IPS-20b (cell line): Measurements from ENCODE around the gene PSMB7.

Experiments used
- H3K27ac ChIP-seq: one replicate; pipeline ENCODE4 v1.5.1; 2013; ENCODE audit warnings: low read length
- H3K27me3 ChIP-seq: 2 replicates; pipeline ENCODE4 v1.6.1; 2013; ENCODE audit warnings: mild to moderate bottlenecking, low read length, inconsistent platforms; ENCODE audit not compliant: insufficient read depth
- H3K36me3 ChIP-seq: 2 replicates; pipeline ENCODE4 v1.6.1; 2013; ENCODE audit warnings: low read depth, mild to moderate bottlenecking, inconsistent platforms, low read length, moderate library complexity; ENCODE audit not compliant: insufficient read depth
- H3K4me1 ChIP-seq: 2 replicates; pipeline ENCODE4 v1.6.1; 2013; ENCODE audit warnings: mild to moderate bottlenecking, control low read depth, inconsistent platforms, low read length, moderate library complexity; ENCODE audit not compliant: insufficient read depth
- H3K4me3 ChIP-seq: 2 replicates; pipeline ENCODE4 v1.5.1; 2013; ENCODE audit warnings: mild to moderate bottlenecking, low read length, inconsistent platforms
- H3K9ac ChIP-seq: 2 replicates; pipeline ENCODE4 v1.6.1; 2013; ENCODE audit warnings: low read depth, mild to moderate bottlenecking, inconsistent platforms, low read length, moderate library complexity
- H3K9me3 ChIP-seq: 2 replicates; pipeline ENCODE4 v1.6.1; 2013; ENCODE audit warnings: mild to moderate bottlenecking, low read depth, low read length, inconsistent platforms; ENCODE audit not compliant: insufficient read depth

The PSMB7 gene

GRCh38 chr9:124423591-124423990 lies 8.3 kb upstream of the PSMB7 start:
- Histone ChIP-seq H3K36me3 (no peaks in the 10 kb centered on the region), H3K4me1 (no peaks in the 10 kb centered on the region), H3K9ac (no peak overlapping the region), H3K4me3 (no peak overlapping the region), H3K9me3 (no peaks in the 10 kb centered on the region), H3K27ac (no peak overlapping the region), H3K27me3 (peaks cover 14% of the 10 kb centered on the region; the same call in 1 of the 2 replicates)

GRCh38 chr9:124423155-124423554 lies 7.9 kb upstream of the PSMB7 start:
- no peaks in the 10 kb centered on the region for H3K9me3 ChIP-seq
- no peak overlapping the region for H3K27ac ChIP-seq
- H3K4me3 ChIP-seq = no peak overlapping the region
- H3K36me3 ChIP-seq = no peaks in the 10 kb centered on the region
- H3K9ac ChIP-seq = no peak overlapping the region
- no peaks in the 10 kb centered on the region for H3K4me1 ChIP-seq
- H3K27me3 ChIP-seq = peaks cover 14% of the 10 kb centered on the region; the same call in 1 of the 2 replicates

- H3K4me1 ChIP-seq = no peaks in the 10 kb centered on the region
- H3K36me3 ChIP-seq = no peaks in the 10 kb centered on the region
- no peak overlapping the region for H3K9ac ChIP-seq
- H3K27me3 ChIP-seq = peaks cover 14% of the 10 kb centered on the region; the same call in 1 of the 2 replicates
- H3K9me3 ChIP-seq = no peaks in the 10 kb centered on the region
- H3K27ac ChIP-seq = no peak overlapping the region
- no peak overlapping the region for H3K4me3 ChIP-seq
Measured at GRCh38 chr9:124420991-124421543, 5.8 kb upstream of the PSMB7 start.

- H3K27me3 ChIP-seq = peaks cover 14% of the 10 kb centered on the region; the same call in 1 of the 2 replicates
- H3K4me3 ChIP-seq = no peak overlapping the region
- H3K9ac ChIP-seq = no peak overlapping the region
- no peaks in the 10 kb centered on the region for H3K36me3 ChIP-seq
- H3K4me1 ChIP-seq = no peaks in the 10 kb centered on the region
- H3K27ac ChIP-seq = no peak overlapping the region
- no peaks in the 10 kb centered on the region for H3K9me3 ChIP-seq
Measured at GRCh38 chr9:124419832-124420489, 4.7 kb upstream of the PSMB7 start.

GRCh38 chr9:124415852-124416484 lies 726 bp upstream of the PSMB7 start:
- Histone ChIP-seq H3K9ac (no peak overlapping the region), H3K4me1 (peaks cover 3% of the 10 kb centered on the region; the same call in 1 of the 2 replicates), H3K4me3 (no peak overlapping the region), H3K9me3 (no peaks in the 10 kb centered on the region), H3K27ac (no peak overlapping the region), H3K36me3 (peaks cover 33% of the 10 kb centered on the region), H3K27me3 (no peaks in the 10 kb centered on the region)

GRCh38 chr9:124414612-124415011 lies 630 bp downstream of the PSMB7 start:
- peaks cover 45% of the 10 kb centered on the region for H3K36me3 ChIP-seq
- no peaks in the 10 kb centered on the region for H3K27me3 ChIP-seq
- peak overlapping the region; percentile 74 for H3K27ac ChIP-seq
- peak overlapping the region; percentile 96 for H3K9ac ChIP-seq
- H3K4me1 ChIP-seq = peaks cover 3% of the 10 kb centered on the region; the same call in 1 of the 2 replicates
- peak overlapping the region; percentile 97 for H3K4me3 ChIP-seq
- no peaks in the 10 kb centered on the region for H3K9me3 ChIP-seq

GRCh38 chr9:124412228-124412575 lies 3.0 kb downstream of the PSMB7 start:
- peaks cover 69% of the 10 kb centered on the region for H3K36me3 ChIP-seq
- no peak overlapping the region for H3K4me3 ChIP-seq
- H3K9ac ChIP-seq = no peak overlapping the region
- no peaks in the 10 kb centered on the region for H3K27me3 ChIP-seq
- no peak overlapping the region for H3K27ac ChIP-seq
- peaks cover 3% of the 10 kb centered on the region; the same call in 1 of the 2 replicates for H3K4me1 ChIP-seq
- no peaks in the 10 kb centered on the region for H3K9me3 ChIP-seq

GRCh38 chr9:124411514-124412227 lies 3.6 kb downstream of the PSMB7 start:
- no peak overlapping the region for H3K27ac ChIP-seq
- no peak overlapping the region for H3K9ac ChIP-seq
- H3K4me3 ChIP-seq = no peak overlapping the region

GRCh38 chr9:124410321-124410913 lies 4.8 kb downstream of the PSMB7 start:
- Histone ChIP-seq H3K27ac (no peak overlapping the region), H3K4me1 (peaks cover 3% of the 10 kb centered on the region; the same call in 1 of the 2 replicates), H3K9me3 (no peaks in the 10 kb centered on the region), H3K27me3 (no peaks in the 10 kb centered on the region), H3K36me3 (peaks cover 86% of the 10 kb centered on the region), H3K9ac (no peak overlapping the region), H3K4me3 (no peak overlapping the region)

More at GRCh38 chr9:124411514-124412227, 3.6 kb downstream of the PSMB7 start:
- peaks cover 3% of the 10 kb centered on the region; the same call in 1 of the 2 replicates for H3K4me1 ChIP-seq
- no peaks in the 10 kb centered on the region for H3K27me3 ChIP-seq
- no peaks in the 10 kb centered on the region for H3K9me3 ChIP-seq
- peaks cover 74% of the 10 kb centered on the region for H3K36me3 ChIP-seq

- peaks cover 95% of the 10 kb centered on the region for H3K36me3 ChIP-seq
- H3K27me3 ChIP-seq = no peaks in the 10 kb centered on the region
- no peak overlapping the region for H3K9ac ChIP-seq
- no peaks in the 10 kb centered on the region for H3K9me3 ChIP-seq
- peaks cover 1% of the 10 kb centered on the region; the same call in 1 of the 2 replicates for H3K4me1 ChIP-seq
- H3K27ac ChIP-seq = no peak overlapping the region
- H3K4me3 ChIP-seq = no peak overlapping the region
Measured at GRCh38 chr9:124409410-124409809, 5.8 kb downstream of the PSMB7 start.

- H3K36me3 ChIP-seq = peaks cover 75% of the 10 kb centered on the region
- H3K27ac ChIP-seq = no peak overlapping the region
- no peak overlapping the region for H3K4me3 ChIP-seq
- H3K9ac ChIP-seq = no peak overlapping the region
- H3K4me1 ChIP-seq = peaks cover 19% of the 10 kb centered on the region
- no peaks in the 10 kb centered on the region for H3K27me3 ChIP-seq
- H3K9me3 ChIP-seq = no peaks in the 10 kb centered on the region
Measured at GRCh38 chr9:124403246-124403645, 12.0 kb downstream of the PSMB7 start.
